SK-N-SH (cell line): ENCODE data around the gene COPS4. TPM values are rescaled to one million over a fixed set of nuclear protein-coding genes. Genes with fewer than 3 reads are reported as not detected.

Experiments used
- CTCF ChIA-PET: fragments of 300-600, 350-600 bp; formaldehyde crosslinking; extraction: SDS; loops from one replicate; lab custom pipeline; 2021; lab: Yijun Ruan, JAX
- POLR2A ChIA-PET: fragments of 350-600 bp; sonication (Branson Sonifier 250); formaldehyde crosslinking; extraction: SDS; loops from one replicate; lab custom pipeline; 2020; ENCODE audit warnings: antibody characterized with exemption, inconsistent platforms; lab: Yijun Ruan, JAX
- DNase-seq: peaks from one replicate; pipeline ENCODE4 v3.0.0; 2012
- H2AFZ ChIP-seq: fragments of 200-600 bp; sonication (generic); 2 replicates; pipeline ENCODE4 v1.8.1; 2016; ENCODE audit warnings: antibody characterized with exemption, mild to moderate bottlenecking, low read depth
- H3F3A ChIP-seq: fragments of 200-600 bp; sonication (generic); replicated peaks from 2 replicates; pipeline ENCODE3; 2016; ENCODE audit warnings: antibody characterized with exemption, mild to moderate bottlenecking; ENCODE audit not compliant: insufficient read depth
- H3K27ac ChIP-seq, 2 experiments: fragments of 200-500 bp in 1 of 2; fragments of 200-600 bp in 1 of 2; sonication (Bioruptor generic) in 1 of 2; sonication (generic), shearing (Covaris generic) in 1 of 2; 2 replicates each; pipeline versions ENCODE4 v1.5.1 to v1.6.1; 2014 to 2016; ENCODE audit warnings: low read depth in 2 of 2, inconsistent platforms in 1 of 2, low read length in 1 of 2, mild to moderate bottlenecking in 1 of 2, mixed read lengths in 1 of 2
- H3K27me3 ChIP-seq: fragments of 200-600 bp; sonication (generic), shearing (Covaris generic); 2 replicates; pipeline ENCODE4 v1.6.1; 2016; ENCODE audit warnings: mixed run types; ENCODE audit not compliant: insufficient read depth
- H3K36me3 ChIP-seq, 2 experiments: fragments of 200-500 bp in 1 of 2; fragments of 200-600 bp in 1 of 2; sonication (Bioruptor generic) in 1 of 2; sonication (generic) in 1 of 2; replicated peaks in 1 of 2; 2 replicates each; pipeline versions ENCODE3 to v1.5.1; 2014 to 2016; ENCODE audit warnings: low read length in 1 of 2, mild to moderate bottlenecking in 1 of 2; ENCODE audit not compliant: insufficient read depth in 2 of 2, control insufficient read depth in 1 of 2
- H3K4me1 ChIP-seq, 2 experiments: fragments of 200-500 bp in 1 of 2; fragments of 200-600 bp in 1 of 2; sonication (Bioruptor generic) in 1 of 2; sonication (generic), shearing (Covaris generic) in 1 of 2; 2 replicates each; pipeline versions ENCODE4 v1.5.1 to v1.6.1; 2014 to 2016; ENCODE audit warnings: low read depth in 1 of 2, low read length in 1 of 2, mixed run types in 1 of 2; ENCODE audit not compliant: insufficient read depth in 2 of 2, control insufficient read depth in 1 of 2
- H3K4me2 ChIP-seq: fragments of 200-600 bp; sonication (generic), shearing (Covaris generic); 2 replicates; pipeline ENCODE4 v1.6.1; 2017; ENCODE audit warnings: mixed run types
- H3K4me3 ChIP-seq, 2 experiments: fragments of 200-500 bp in 1 of 2; fragments of 200-600 bp in 1 of 2; sonication (Bioruptor generic) in 1 of 2; sonication (generic), shearing (Covaris generic) in 1 of 2; 2 replicates each; pipeline versions ENCODE4 v1.5.1 to v1.8.1; 2014 to 2016; ENCODE audit warnings: low read depth in 2 of 2, inconsistent platforms in 1 of 2, low read length in 1 of 2, mild to moderate bottlenecking in 1 of 2, mixed read lengths in 1 of 2, moderate library complexity in 1 of 2
- H3K79me2 ChIP-seq: fragments of 200-600 bp; sonication (generic); 2 replicates; pipeline ENCODE4 v1.8.1; 2017; ENCODE audit warnings: mild to moderate bottlenecking; ENCODE audit not compliant: insufficient read depth
- H3K9ac ChIP-seq: fragments of 200-600 bp; sonication (generic); 2 replicates; pipeline ENCODE4 v1.6.1; 2017; ENCODE audit warnings: mixed run types
- H3K9me2 ChIP-seq: fragments of 200-600 bp; sonication (generic); 2 replicates; pipeline ENCODE4 v1.6.1; 2017; ENCODE audit warnings: mixed run types
- H3K9me3 ChIP-seq: fragments of 200-600 bp; sonication (generic); 2 replicates; pipeline ENCODE4 v1.6.1; 2017; ENCODE audit warnings: mixed run types, mild to moderate bottlenecking, moderate library complexity
- H4K20me1 ChIP-seq: fragments of 200-600 bp; sonication (generic); 2 replicates; pipeline ENCODE4 v1.6.1; 2017; ENCODE audit warnings: mild to moderate bottlenecking, mixed run types; ENCODE audit not compliant: insufficient read depth
- ELF1 ChIP-seq: IDR thresholded peaks from 2 replicates; pipeline ENCODE4 v1.4.0; 2012
- EZH2phosphoT487 ChIP-seq: fragments of 200-600 bp; sonication (generic); IDR thresholded peaks from 2 replicates; pipeline ENCODE4 v1.6.1; 2017; ENCODE audit warnings: low read depth, mixed run types, mild to moderate bottlenecking, antibody characterized with exemption, moderate library complexity, borderline replicate concordance
- FOXJ3 ChIP-seq: sonication (generic); formaldehyde crosslinking; IDR thresholded peaks from 2 replicates; pipeline ENCODE4 v1.5.1; 2020; ENCODE audit warnings: mild to moderate bottlenecking, missing genetic modification reagents
- GATA2 ChIP-seq: sonication (generic); formaldehyde crosslinking; IDR thresholded peaks from 2 replicates; pipeline ENCODE4 v1.5.0; 2020; ENCODE audit warnings: mild to moderate bottlenecking, missing genetic modification reagents
- MAX ChIP-seq: IDR thresholded peaks from 2 replicates; pipeline ENCODE4 v1.4.0; 2012; ENCODE audit warnings: low read depth
- RAD21 ChIP-seq: IDR thresholded peaks from 2 replicates; pipeline ENCODE4 v1.6.1; 2012; ENCODE audit warnings: mild to moderate bottlenecking, low read length
- RCOR1 ChIP-seq: fragments of 150-350 bp; IDR thresholded peaks from 2 replicates; pipeline ENCODE4 v1.6.1; 2017; ENCODE audit warnings: antibody characterized with exemption, low read length
- REST ChIP-seq: IDR thresholded peaks from 2 replicates; pipeline ENCODE4 v1.6.1; 2012; ENCODE audit warnings: mild to moderate bottlenecking, low read depth, low read length, moderate library complexity
- RFX5 ChIP-seq: IDR thresholded peaks from 2 replicates; pipeline ENCODE4 v1.6.1; 2012; ENCODE audit warnings: mild to moderate bottlenecking, improper control_type of control experiment, low read length
- RXRA ChIP-seq: IDR thresholded peaks from 2 replicates; pipeline ENCODE4 v1.4.0; 2012; ENCODE audit warnings: low read depth, mild to moderate bottlenecking, borderline replicate concordance
- SIN3A ChIP-seq: IDR thresholded peaks from 2 replicates; pipeline ENCODE4 v1.6.1; 2012; ENCODE audit warnings: low read depth, mild to moderate bottlenecking, low read length, moderate library complexity, borderline replicate concordance
- SMC3 ChIP-seq: IDR thresholded peaks from 2 replicates; pipeline ENCODE4 v1.6.1; 2012; ENCODE audit warnings: low read depth, low read length, improper control_type of control experiment
- TAF1 ChIP-seq: IDR thresholded peaks from 2 replicates; pipeline ENCODE4 v1.6.1; 2012; ENCODE audit warnings: low read depth, mild to moderate bottlenecking, low read length, moderate library complexity, borderline replicate concordance
- USF2 ChIP-seq: fragments of 150-350 bp; IDR thresholded peaks from 2 replicates; pipeline ENCODE4 v1.6.1; 2017; ENCODE audit warnings: antibody characterized with exemption, low read length, low read depth, borderline replicate concordance
- WGBS: methylation state at CpG from one replicate; pipeline ENCODE4 v1.1.6; 2017; ENCODE audit warnings: low lambda C conversion rate; 5-methylcytosine and 5-hydroxymethylcytosine counted together
- polyA plus RNA-seq, 3 experiments: library from polyadenylated mRNA; depleted of rRNA; stranded (reverse); fragments of >200 nt; gene quantifications; 2 replicates each; pipeline ENCODE4 v1.2.3, GENCODE V29; 2012

Gene COPS4
- polyA plus RNA-seq, 1 of the 3 experiments (the other 2 are of a cell fraction), result 33.9 TPM

GRCh38 chr4:83104991-83105390 lies 70.0 kb downstream of the COPS4 start (continued):
- TF ChIP-seq FOXJ3 (CRISPR knock-in tag) (no peak), SMC3 (no peak), RAD21 (no peak)
- TF ChIP-seq, all 33 proteins: peak for 0

DNA sequence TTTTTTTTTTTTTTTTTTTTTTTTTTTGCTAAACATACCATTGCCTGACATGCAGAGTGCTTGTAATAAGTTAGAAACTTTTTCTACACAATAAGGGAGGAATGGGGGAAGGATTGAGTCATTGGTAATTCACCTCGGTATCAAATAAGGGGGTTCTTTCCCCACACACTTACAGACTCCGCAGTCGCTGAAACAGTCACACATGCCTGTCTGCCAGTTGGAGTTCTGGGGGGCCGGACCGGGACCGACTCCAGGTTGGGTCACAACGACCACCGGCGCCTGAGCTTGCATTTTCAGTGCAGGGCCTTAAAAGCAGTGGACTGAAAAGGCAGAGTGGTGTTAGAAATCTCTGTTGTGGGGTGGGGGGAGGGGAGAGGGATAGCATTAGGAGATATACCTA lies 72.6 kb downstream of the COPS4 start:
- CTCF ChIA-PET, result interaction anchor here (0.6 kb wide), 1 partner anchor 33 kb away, joined by 3 read pairs; no protein-coding TSS in a partner anchor
- no peaks in the 10 kb centered on the region for H3K27me3 ChIP-seq
- H3K36me3 ChIP-seq, result no peaks in the 10 kb centered on the region
- H3K4me1 ChIP-seq, result peaks cover 0 to 3% of the 10 kb centered on the region in 2 experiments; a peak in 1 of 4 replicates
- no peak for DNase-seq
- H3K4me2 ChIP-seq, result no peak overlapping the region
- no peaks in the 10 kb centered on the region for H4K20me1 ChIP-seq
- WGBS, result 96% methylated on average over 7 of the region's 9 CpGs
- H3K9me3 ChIP-seq, result no peaks in the 10 kb centered on the region
- H3K4me3 ChIP-seq, result no peak overlapping the region
- no peaks in the 10 kb centered on the region; the same call in 1 of the 2 replicates for H3K79me2 ChIP-seq
- POLR2A ChIA-PET, result no interaction called here
- H3K9ac ChIP-seq, result no peak overlapping the region
- TF ChIP-seq USF2, result no peak
- TF ChIP-seq MAX, result no peak
- no peak for TF ChIP-seq SIN3A
- TF ChIP-seq GATA2, result no peak
- TF ChIP-seq RFX5, result no peak
- no peak for TF ChIP-seq REST
- no peak for TF ChIP-seq ELF1
- TF ChIP-seq TAF1, result no peak
- TF ChIP-seq RXRA, result no peak
- no peak for TF ChIP-seq RCOR1
- TF ChIP-seq EZH2phosphoT487, result no peak
- H3K9me2 ChIP-seq, result no peaks in the 10 kb centered on the region
- no peak overlapping the region for H3K27ac ChIP-seq
- H3F3A ChIP-seq, result peaks cover 26% of the 10 kb centered on the region
- H2AFZ ChIP-seq, result no peak overlapping the region
